Measurements from ENCODE around the gene E2F4.

The E2F4 gene

GRCh38 chr16:67174706-67175231 lies 17.2 kb upstream of the E2F4 start:
- no peak for DNase-seq

- DNase-seq: no peak
Observed at GRCh38 chr16:67176662-67177061, 15.3 kb upstream of the E2F4 start.

GRCh38 chr16:67177743-67178699 lies 13.9 kb upstream of the E2F4 start:
- peak; percentile 63 for DNase-seq

GRCh38 chr16:67179421-67180080 lies 12.4 kb upstream of the E2F4 start:
- no peak for DNase-seq

GRCh38 chr16:67180166-67180565 lies 11.8 kb upstream of the E2F4 start:
- DNase-seq: no peak

GRCh38 chr16:67181346-67181745 lies 10.6 kb upstream of the E2F4 start:
- DNase-seq: no peak

GRCh38 chr16:67182288-67182687 lies 9.7 kb upstream of the E2F4 start:
- no peak for DNase-seq

- no peak for DNase-seq
Observed at GRCh38 chr16:67183284-67183626, 8.7 kb upstream of the E2F4 start.

GRCh38 chr16:67183627-67184452 lies 8.1 kb upstream of the E2F4 start, which contains the start of gene MATCAP1:
Gene MATCAP1, minus strand, starts transcription at chr16:67183963. Its CDS starts 3,353 bp downstream, at chr16:67180610.
- peak; percentile 97 for DNase-seq

- DNase-seq: no peak
Observed at GRCh38 chr16:67184453-67184994, 7.4 kb upstream of the E2F4 start.

- peak; percentile 82 for DNase-seq
Observed at GRCh38 chr16:67184995-67185650, 6.8 kb upstream of the E2F4 start.

- no peak for DNase-seq
Observed at GRCh38 chr16:67185651-67186134, 6.3 kb upstream of the E2F4 start.

GRCh38 chr16:67186550-67186950 lies 5.4 kb upstream of the E2F4 start:
- DNase-seq: no peak

GRCh38 chr16:67187175-67187890 lies 4.6 kb upstream of the E2F4 start:
- DNase-seq: no peak

- DNase-seq: no peak
Observed at GRCh38 chr16:67188323-67188722, 3.6 kb upstream of the E2F4 start.

- DNase-seq: no peak
Observed at GRCh38 chr16:67188798-67189197, 3.2 kb upstream of the E2F4 start.

- DNase-seq: no peak
Observed at GRCh38 chr16:67190041-67190440, 1.9 kb upstream of the E2F4 start, which contains the start of gene EXOC3L1. Gene EXOC3L1, minus strand, starts transcription at chr16:67190136. Its CDS starts 460 bp downstream, at chr16:67189676.

GRCh38 chr16:67190448-67191399 lies 1.2 kb upstream of the E2F4 start:
- no peak for DNase-seq

GRCh38 chr16:67191411-67191994 lies 452 bp upstream of the E2F4 start:
- no peak for DNase-seq
